CD4-positive, alpha-beta T cell treated with Interleukin-10 for 1 hour (primary cell): ENCODE measurements around the gene PARP3.

Source experiments
- DNase-seq: peaks from one replicate; pipeline ENCODE4 v3.0.0-alpha.2; 2020

Gene PARP3

DNA sequence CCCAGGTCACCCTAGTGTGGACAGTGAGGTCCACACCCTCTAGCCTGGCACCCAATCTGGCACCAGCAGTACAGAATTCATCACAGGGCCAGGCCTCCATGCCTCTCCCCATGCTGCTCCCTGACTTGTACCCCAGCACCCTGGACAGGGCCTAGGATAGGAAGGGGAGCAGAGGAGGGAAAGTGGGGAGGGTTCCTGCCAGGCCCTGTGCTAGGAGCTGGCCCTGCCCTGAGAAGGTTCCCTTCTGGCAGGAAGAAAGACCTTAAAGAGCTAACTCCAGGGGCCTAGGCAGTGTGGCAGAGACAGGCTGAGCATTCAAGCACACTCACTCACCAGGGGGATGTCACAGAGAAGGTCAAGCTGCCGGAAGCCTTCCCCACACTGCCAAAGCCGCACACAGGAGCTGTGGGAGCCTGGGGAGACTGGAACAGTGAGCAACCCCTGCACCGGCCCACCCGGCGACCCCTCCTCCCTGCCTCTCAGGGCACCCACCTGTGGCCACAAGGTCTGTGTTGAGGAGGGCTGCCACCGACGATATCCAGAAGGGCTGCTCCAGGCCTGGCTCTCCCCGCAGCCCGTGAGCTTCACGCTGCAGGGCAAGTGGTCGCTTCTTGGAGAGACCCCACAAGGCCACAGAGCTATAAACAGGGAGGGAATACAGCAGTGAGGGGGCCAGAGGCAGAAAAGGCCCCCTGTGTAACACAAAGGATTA is 7.9 kb upstream of the PARP3 start:
- no peak for DNase-seq

DNA sequence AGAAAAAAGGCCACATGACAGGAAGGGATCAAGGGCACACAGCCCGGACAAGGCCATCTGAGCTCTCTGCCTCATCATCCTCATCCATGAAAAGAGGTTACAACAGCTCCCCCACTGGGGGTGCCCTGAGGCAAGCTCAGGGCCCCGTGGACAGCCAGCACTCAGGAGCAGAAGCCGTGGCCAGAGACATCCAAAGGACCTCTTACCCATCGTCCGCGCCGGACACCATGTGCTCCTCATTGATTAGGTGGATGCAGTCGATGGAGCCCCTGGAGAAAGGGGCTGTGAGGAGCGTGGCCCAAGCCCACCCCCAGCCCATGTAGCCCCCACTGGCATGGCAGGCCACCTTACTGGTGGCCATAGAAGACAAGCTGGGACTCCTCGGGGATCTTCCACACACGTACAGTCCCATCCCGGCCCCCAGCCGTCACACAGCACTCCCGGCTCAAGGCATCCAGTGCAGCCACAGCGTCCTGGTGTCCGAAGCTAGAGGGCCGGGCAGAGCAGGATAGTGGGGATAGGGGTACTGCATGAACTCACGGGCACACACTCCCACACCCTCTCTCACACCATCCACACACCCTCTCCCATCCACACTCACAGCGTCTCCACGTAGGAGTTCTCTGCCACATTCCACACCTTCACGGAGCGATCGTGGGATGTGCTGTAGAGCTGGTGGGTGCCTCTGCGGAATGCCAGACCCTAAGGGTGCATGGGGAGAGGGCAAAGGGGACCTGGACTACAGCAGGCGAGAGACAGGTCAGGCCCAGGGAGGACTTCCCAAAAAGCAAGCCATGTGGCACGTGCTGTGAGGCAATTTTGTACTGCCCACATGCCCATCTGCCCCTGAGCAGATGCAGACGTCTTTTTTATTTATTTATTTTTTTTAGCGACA is 6.9 kb upstream of the PARP3 start:
- no peak for DNase-seq

DNA sequence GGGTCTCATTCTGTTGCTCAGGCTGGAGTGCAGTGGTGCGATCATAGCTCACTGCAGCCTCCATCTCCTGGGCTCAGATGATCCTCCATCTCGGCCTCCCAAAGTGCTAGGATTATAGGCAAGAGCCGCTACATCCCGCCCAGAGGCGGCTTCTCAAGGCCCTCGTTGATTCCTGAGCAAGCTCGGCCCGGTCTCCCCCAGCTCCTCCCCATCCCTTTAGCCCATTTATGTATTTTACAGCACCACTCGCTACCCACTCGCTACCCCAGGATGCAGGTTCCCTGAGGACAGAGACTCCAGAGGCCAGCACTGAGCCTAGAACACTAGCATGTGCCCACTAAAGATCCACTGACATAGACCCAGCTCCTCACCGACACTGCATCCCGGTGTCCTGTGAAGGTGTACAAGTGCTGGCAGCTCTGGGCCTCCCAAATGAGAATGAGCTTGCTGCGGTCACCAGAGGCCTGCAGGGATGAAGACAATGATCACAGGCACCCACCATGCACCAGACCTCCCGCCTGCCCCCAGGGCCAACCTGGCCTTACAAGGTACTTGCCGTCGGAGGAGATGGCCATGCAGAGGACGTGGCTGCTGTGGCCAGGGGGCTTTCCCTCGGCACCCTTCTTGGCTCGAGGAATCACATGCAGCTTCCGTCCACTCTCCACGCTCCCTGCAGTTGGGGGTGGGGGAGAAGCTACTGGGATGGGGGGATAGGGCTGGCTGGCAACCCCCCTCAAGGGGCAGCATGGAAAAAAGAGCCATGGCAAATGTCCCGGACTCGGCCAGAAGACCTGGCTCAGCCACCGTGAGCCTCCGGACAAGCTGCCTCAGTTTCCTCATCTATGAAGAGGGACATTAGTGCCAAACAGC is 6.0 kb upstream of the PARP3 start:
- no peak for DNase-seq

DNA sequence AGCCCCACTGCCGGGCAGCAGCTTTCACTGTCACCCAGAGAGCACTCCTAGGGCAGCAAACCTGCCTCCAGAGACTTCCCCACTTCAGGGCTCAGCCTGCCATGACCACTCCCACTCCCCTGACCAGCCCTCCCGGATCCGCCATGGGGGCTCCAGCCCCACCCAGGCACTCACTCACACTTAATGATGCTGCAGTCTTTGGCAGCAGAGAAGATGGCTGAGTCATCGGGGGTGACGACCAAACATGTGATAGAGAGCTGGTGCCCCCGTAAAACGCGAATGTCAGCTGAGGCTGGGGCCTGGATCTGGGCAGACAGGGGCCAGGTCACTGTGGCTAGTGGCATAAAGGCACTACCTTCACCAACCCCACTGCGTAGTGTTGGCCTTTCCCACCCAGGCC is 5.1 kb upstream of the PARP3 start:
- no peak for DNase-seq

DNA sequence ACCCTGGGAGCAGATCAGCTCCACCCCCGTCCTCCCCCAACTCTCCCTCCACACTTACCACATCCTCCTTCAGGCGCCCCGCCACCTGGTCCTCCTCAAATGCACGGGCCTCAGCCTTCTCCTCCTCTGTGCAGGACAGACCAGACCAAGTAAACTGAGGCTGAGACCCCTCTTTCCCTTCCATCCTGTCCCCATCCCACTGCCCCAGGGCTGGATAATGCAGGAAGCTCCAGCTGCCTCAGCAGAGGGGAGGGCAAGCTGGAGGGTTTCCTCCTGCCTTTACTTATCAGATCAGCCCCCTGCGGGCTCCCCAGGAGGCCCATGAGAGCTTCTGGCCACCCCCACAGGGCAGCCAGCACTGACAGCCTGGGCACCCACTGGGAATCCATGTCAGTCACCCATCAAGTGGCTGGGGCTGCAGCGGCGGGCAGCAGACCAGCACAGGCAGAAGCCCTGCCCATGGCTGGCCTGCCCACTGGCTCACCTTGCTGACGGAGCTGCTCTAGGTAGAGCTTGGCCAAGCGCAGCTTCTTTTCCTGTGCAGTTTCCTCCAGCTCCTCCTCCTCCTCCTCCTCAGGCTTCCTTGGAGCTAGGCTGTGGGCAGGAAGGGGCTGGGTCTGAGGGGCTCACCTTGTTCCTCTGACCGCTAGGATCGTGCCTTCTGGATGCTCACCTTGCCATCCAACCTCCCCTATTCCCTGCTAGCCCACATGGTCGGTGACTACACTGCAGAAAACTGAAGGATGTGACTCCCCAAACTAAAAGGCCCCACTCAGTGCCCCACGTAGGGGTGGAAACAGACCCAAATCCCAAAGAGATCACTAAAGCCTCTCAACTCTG is 4.3 kb upstream of the PARP3 start:
- no peak for DNase-seq

DNA sequence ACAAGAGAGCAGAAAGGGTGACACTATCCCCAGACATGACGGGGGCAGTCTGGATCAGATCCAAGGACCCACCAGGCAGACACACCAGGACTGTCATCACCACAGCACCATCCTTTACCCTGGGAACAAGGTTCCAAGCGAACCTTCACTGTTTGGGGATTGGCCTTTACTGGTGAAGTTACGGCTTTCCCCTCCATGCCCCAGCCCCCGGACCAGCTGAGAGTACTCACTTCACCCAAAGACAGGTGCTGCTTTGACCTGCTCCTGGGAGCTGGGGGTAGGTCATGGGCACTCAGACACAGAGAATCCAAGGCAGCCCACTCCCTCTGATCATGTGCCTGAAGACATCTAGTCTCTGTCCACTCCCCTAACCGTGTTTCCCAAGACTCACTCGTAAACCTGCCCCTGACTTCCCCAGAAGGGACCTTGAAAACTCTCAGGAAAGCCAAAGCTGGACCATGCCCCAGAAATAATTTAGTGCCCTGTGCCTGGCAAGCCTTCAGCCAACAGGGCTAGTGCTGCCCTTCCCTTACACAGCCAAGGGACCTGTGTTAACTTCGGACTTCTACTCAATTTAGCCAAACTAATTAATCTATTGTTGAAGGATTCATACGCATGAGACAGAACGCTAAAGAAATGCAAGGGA is 3.3 kb upstream of the PARP3 start:
- DNase-seq, result no peak

DNA sequence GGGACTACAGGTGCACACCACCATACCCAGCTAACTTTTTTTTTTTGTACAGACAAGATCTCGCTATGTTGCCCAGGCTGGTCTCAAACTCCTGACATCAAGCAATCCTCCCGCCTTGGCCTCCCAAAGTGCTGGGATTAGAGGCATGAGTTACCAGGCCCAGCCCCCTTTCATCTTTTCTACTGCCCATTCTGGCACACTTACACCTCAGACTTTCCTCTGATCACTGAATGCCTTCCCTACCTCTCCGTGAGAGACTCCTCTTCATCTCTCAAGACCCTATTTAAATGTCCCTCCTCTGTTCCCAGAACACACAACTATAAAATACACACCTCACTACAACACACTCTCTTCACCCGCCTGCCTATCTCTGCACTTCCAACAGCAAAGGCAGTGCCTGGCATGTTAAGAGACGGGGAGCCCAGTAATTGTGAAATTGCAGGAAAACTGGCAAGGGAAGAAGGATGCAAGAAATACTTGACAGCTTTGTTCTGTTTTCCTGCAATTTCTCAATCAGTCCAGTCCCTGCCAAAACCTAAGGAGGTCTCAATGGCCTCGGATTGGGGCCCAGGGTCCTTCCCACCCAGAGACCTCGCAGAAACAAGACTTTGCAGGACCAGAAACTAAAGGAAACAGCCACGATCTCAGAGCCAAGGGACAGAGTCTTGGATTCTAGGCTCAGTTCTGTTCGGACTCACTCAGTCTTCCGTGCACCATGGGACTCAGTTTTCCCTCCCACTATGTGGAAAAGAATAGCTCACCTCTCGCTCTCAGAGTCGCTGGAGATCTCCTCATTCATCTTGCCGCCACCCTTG is 1.3 kb upstream of the PARP3 start:
- no peak for DNase-seq

DNA sequence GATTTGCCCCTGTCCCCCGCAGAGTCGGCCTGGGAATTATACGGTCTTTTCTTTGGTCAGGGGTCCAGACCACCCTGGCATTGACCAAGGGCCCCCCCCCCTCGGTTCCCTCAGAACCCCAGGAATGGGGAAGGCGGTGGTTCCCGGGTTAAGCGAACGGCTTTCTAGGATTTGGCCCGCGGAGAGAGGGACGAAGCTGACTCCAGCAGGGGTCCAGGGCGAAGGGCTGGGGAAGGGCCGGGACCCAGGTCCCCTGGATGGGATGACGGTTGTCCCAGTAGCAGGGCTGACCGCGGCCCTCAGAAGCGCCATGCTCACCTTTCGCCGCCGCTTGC is 733 bp upstream of the PARP3 start:
- DNase-seq, result no peak

DNA sequence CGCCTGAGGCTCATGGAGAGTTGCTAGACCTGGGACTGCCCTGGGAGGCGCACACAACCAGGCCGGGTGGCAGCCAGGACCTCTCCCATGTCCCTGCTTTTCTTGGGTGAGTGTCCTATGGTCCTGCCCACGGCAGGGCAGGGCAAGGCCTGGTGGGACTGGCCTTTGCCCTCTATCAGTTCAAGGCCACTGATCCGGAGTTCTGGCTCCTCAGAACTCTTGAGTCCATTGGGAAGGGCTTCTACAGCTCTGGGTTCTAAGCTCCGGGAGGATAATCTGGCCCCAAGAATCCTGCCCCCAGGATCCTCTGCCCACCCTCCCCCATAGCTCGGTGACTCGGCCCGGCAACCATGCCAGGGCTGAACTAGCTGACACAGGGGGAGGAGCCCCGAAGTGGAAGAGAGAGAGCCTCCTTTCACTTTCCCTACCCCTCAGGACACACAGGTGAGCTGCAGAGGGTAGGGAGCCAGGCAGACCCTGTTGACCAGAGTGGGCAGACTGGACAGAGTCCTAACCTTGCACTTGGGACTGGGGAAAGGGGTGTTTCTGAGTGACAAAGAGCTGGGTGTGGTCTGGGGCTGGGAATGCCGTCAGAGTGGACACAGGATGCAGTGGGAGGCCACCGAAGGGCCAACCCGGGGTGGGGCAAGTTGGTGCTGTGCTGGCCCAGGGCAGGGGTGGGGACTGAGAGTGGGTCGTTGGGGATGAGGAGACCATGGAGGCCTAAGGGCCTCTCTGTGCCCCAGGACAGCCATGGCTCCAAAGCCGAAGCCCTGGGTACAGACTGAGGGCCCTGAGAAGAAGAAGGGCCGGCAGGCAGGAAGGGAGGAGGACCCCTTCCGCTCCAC is 664 bp downstream of the PARP3 start:
- DNase-seq, result peak; percentile 60

DNA sequence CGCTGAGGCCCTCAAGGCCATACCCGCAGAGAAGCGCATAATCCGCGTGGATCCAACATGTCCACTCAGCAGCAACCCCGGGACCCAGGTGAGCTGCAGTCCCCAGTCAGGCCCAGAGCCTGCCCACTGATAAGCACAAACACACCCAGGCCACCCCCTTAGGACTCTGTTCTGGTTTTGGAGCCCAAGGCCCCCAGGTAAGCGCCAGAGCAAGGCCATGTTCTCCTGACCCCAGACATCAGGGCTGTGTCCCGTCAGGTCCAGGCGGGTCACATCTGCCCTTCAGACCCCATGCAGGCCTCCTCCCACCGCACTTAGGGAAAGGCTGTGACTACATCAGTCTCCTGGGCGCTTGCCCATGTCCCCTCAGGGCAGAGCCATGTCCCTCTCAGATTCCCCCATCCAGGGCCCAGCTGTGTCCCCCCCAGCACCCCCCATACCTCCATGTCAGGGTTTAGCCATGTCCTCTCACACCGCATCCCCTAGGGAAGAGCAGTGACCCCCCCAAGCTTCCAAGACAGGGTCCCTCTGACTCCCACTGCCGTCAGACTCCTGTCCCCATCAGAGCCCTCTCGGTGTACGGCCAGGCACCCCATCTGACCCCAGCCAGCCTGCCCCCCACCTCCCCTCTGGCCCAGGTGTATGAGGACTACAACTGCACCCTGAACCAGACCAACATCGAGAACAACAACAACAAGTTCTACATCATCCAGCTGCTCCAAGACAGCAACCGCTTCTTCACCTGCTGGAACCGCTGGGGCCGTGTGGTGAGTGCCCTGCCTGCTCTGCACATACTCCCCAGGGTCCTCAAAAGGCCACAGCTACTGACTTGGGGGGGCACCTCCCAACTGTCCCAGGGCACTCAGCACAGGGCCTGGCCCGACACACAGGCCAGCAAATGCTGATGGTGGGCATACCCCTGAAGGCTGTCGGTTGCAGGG is 1.6 kb downstream of the PARP3 start:
- DNase-seq, result no peak

DNA sequence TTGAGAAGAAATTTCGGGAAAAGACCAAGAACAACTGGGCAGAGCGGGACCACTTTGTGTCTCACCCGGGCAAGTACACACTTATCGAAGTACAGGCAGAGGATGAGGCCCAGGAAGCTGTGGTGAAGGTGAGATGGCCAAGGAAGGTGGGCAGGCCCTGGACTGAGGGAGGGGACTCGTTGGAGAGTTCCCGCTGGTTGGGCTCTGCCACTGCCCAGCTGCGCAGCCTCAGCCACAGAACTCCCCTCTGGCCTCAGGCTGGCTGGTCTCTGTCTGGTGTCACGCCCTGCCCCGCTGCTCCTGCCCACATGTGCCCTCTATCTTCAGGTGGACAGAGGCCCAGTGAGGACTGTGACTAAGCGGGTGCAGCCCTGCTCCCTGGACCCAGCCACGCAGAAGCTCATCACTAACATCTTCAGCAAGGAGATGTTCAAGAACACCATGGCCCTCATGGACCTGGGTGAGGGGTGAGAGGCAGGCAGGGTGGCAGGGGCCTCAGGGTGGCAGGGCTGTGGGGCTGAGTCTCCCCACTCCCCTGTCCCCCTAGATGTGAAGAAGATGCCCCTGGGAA is 2.4 kb downstream of the PARP3 start:
- no peak for DNase-seq

DNA sequence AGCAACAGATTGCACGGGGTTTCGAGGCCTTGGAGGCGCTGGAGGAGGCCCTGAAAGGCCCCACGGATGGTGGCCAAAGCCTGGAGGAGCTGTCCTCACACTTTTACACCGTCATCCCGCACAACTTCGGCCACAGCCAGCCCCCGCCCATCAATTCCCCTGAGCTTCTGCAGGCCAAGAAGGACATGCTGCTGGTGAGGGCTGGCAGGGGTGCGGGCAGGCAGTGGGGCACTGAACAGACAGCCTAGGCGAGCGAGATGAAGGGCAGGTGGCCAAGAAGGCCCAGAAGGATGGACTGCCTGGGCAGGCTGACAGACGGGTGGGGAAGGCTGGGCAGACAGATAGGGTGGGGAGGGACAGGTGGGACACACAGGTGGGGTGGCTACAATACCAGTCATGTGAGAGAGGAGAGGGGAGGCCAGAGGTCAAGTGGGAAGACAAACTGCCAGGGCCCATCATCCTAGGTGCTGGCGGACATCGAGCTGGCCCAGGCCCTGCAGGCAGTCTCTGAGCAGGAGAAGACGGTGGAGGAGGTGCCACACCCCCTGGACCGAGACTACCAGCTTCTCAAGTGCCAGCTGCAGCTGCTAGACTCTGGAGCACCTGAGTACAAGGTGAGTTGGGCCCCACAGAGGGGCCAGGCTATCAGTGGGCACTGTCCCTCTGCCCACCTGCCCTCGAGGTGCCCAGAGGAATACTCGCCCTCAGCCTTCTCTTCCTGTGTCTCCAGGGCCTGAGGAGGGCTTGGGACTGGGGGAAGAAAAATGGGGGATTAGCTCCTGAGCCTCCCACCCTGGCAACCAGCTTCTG is 3.1 kb downstream of the PARP3 start:
- DNase-seq, result no peak

DNA sequence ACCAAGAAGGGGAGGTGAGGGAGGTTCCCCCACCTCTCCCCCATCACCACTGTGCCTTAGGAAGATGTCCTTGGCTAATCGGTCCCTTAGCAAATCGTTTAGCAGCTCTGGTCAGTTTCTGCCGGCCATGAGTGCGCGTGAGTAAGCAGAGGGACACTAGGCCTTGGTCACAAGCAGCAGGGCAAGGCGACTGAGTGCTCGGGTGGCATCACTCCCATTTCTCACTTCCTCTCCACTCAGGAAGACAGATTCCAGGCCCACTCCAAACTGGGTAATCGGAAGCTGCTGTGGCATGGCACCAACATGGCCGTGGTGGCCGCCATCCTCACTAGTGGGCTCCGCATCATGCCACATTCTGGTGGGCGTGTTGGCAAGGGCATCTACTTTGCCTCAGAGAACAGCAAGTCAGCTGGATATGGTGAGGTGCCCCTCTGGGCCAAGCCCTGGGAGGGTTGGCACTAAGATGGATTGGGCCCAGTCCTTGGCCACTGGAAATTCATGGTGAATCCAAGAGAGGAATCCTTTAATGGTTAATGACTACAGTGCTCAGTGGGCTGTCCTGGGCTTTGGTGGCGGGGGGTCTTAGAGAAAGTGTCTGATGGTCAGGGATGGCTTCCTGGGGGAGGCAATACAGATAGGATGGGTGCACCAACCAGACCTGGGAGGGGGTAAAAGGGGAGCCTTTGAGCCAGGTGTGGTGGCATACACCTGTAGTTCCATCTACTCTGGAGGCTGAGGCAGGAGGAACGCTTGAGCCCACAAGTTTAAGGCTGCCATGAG is 4.0 kb downstream of the PARP3 start:
- no peak for DNase-seq

DNA sequence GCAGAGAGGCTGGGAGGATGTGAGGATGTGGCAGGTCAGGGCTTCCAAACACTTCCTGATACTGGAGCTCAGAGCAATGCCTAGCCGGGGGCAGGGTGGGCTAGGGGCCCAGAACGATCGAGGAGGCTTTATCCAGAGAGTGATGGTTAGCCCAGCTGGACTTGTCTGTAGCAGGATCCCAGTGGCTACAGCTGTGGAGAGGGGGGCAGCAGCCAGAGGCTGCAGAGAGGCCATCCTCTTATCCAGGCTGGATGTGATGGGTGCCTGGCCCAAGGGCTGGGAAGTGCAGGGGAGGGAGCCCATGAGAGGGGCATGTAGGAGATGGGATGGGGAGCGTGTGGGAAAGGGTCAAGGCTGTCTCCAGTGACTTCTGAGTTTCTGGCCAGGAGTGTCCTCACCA is 4.6 kb downstream of the PARP3 start:
- DNase-seq, result no peak

DNA sequence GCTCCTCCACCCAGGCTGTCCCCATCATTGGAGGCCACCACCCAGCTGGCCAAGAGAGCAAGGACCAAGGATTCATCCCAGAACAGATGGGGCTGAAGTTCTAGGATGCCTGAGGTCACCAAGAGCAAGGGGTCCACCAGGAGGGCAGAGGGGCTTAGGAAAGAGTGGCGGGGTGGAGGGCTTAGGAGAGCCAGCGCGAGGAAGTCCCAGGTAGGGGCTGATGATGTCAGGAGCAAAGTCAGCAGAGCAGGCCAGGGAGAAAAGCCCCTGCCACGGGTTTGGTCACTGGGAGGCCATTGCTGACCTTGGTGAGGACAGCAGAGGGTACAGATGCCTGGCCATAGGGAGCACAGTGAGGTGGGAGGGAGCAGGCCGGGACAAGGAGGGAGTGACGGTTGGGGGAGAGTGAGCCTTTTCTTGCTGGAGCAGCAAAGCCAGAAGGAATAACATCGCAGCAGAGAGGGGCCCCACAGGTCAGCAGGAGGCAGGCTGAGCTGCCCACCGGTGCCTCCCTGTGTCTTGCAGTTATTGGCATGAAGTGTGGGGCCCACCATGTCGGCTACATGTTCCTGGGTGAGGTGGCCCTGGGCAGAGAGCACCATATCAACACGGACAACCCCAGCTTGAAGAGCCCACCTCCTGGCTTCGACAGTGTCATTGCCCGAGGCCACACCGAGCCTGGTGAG is 5.2 kb downstream of the PARP3 start:
- no peak for DNase-seq

DNA sequence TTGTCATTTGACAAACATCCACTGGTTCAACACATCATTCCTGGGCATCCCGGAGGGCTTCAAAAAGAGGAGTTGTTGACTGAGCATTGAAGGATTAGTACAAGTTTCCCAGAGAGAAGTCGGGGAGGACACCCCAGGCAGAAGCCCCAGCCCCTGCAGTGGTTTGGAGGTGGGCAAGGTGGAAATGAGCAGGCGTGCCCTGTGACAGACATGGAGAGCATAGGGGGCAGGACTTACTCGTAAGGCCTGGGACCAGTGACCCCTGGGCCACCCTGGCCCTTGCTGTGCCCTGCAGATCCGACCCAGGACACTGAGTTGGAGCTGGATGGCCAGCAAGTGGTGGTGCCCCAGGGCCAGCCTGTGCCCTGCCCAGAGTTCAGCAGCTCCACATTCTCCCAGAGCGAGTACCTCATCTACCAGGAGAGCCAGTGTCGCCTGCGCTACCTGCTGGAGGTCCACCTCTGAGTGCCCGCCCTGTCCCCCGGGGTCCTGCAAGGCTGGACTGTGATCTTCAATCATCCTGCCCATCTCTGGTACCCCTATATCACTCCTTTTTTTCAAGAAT is 5.9 kb downstream of the PARP3 start:
- DNase-seq, result no peak
